Sigmoid colon (tissue), 4 donors: ENCODE measurements around the gene ATP6AP1.

ENCODE experiments used
- CTCF ChIP-seq, 4 experiments: fragments of 450-650 bp in 3 of 4; fragments of 200-600 bp in 1 of 4; IDR thresholded peaks; one replicate each; pipeline ENCODE4 v1.5.1; 2016 to 2019; ENCODE audit warnings: antibody characterized with exemption in 4 of 4, mild to moderate bottlenecking in 3 of 4, moderate library complexity in 2 of 4
- EP300 ChIP-seq, 4 donors: sonication (generic); formaldehyde crosslinking; IDR thresholded peaks; one replicate each; pipeline ENCODE4 v1.6.1; 2017; ENCODE audit warnings: antibody characterized with exemption in 4 of 4
- POLR2A ChIP-seq, 2 donors: fragments of 450-650 bp; IDR thresholded peaks; one replicate each; pipeline ENCODE4 v1.6.1; 2016; ENCODE audit warnings: antibody characterized with exemption in 2 of 2, mild to moderate bottlenecking in 2 of 2, moderate library complexity in 2 of 2
- POLR2AphosphoS5 ChIP-seq, 4 donors: sonication (generic); formaldehyde crosslinking; IDR thresholded peaks; one replicate each; pipeline ENCODE4 v1.6.1; 2017; ENCODE audit warnings: antibody characterized with exemption in 4 of 4

GRCh38 chrX:154466907-154467306 is 38.4 kb downstream of the ATP6AP1 start:
- TF ChIP-seq POLR2AphosphoS5 (IDR thresholded peaks at IDR 0.05) = no peak
- TF ChIP-seq CTCF (IDR thresholded peaks at IDR 0.05) = no peak
- no peak for TF ChIP-seq EP300 (IDR thresholded peaks at IDR 0.05)
- TF ChIP-seq POLR2A (IDR thresholded peaks at IDR 0.05) = no peak
